ENCODE results near the gene CISD1. TPM values are rescaled to one million over a fixed set of nuclear protein-coding genes. Genes with fewer than 3 reads are reported as not detected.
A peak's percentile ranks its signal among the peaks of the same experiment; 100 is the strongest.

CISD1 gene
- polyA plus RNA-seq, 1 donor from 2014 or later = 86.3 TPM

- H3F3A ChIP-seq (ENCODE audit: insufficient read depth, low read length, poor library complexity, severe bottlenecking) = no peaks in the 10 kb centered on the region
- no peak overlapping the region for H2AFZ ChIP-seq (ENCODE audit: low read depth, low read length)
- TF ChIP-seq TAF1 (IDR thresholded peaks at IDR 0.05; ENCODE audit: low read depth) = no peak
- no peak for TF ChIP-seq MXI1 (conservative IDR thresholded peaks at IDR 0.05; ENCODE audit: poor library complexity, severe bottlenecking)
- TF ChIP-seq RAD21 (conservative IDR thresholded peaks at IDR 0.05) = peak; percentile 19
- TF ChIP-seq SMC3 (conservative IDR thresholded peaks at IDR 0.05; ENCODE audit: poor library complexity) = no peak
- no peak for TF ChIP-seq EZH2 (IDR thresholded peaks at IDR 0.05; ENCODE audit: borderline replicate concordance, insufficient read depth, low read length, poor library complexity, severe bottlenecking)
- TF ChIP-seq REST (IDR thresholded peaks at IDR 0.05; ENCODE audit: borderline replicate concordance) = no peak
- peak; percentile 38 for TF ChIP-seq CTCF (IDR thresholded peaks at IDR 0.05; ENCODE audit: poor library complexity, severe bottlenecking)
- H3K9me2 ChIP-seq (ENCODE audit: insufficient read depth, low read length) = no peaks in the 10 kb centered on the region
- H3K9ac ChIP-seq (ENCODE audit: low read length) = no peak overlapping the region
- H4K20me1 ChIP-seq (ENCODE audit: insufficient read depth) = no peaks in the 10 kb centered on the region
- no peaks in the 10 kb centered on the region for H3K36me3 ChIP-seq (ENCODE audit: insufficient read depth, low read length)
- H3K27me3 ChIP-seq (ENCODE audit: insufficient read depth, low read depth, low read length) = no peaks in the 10 kb centered on the region
- no peaks in the 10 kb centered on the region for H3K79me2 ChIP-seq (replicated peaks; ENCODE audit: insufficient read depth, low read length)
- H3K4me3 ChIP-seq (ENCODE audit: low read length) = no peak overlapping the region
- H3K9me3 ChIP-seq (ENCODE audit: low read length) = no peaks in the 10 kb centered on the region
- no peak overlapping the region for H3K4me2 ChIP-seq (ENCODE audit: low read length)
- H3K27ac ChIP-seq (ENCODE audit: low read length) = no peak overlapping the region
These were observed 30.6 kb downstream of the CISD1 start for GRCh38 chr10:58299580-58299979.

- H3K9me2 ChIP-seq (ENCODE audit: insufficient read depth, low read length) = no peaks in the 10 kb centered on the region
- no peak overlapping the region for H3K4me3 ChIP-seq (ENCODE audit: low read length)
These were observed 31.7 kb downstream of the CISD1 start for GRCh38 chr10:58300676-58301075.

More at GRCh38 chr10:58300676-58301075, 31.7 kb downstream of the CISD1 start:
- Histone ChIP-seq H3K79me2 (replicated peaks; ENCODE audit: insufficient read depth, low read length) (no peaks in the 10 kb centered on the region), H2AFZ (ENCODE audit: low read depth, low read length) (no peak overlapping the region), H3K27me3 (ENCODE audit: insufficient read depth, low read depth, low read length) (no peaks in the 10 kb centered on the region), H3K9me3 (ENCODE audit: low read length) (no peaks in the 10 kb centered on the region), H3K9ac (ENCODE audit: low read length) (no peak overlapping the region), H4K20me1 (ENCODE audit: insufficient read depth) (no peaks in the 10 kb centered on the region), H3K4me2 (ENCODE audit: low read length) (no peak overlapping the region), H3K36me3 (ENCODE audit: insufficient read depth, low read length) (no peaks in the 10 kb centered on the region), H3F3A (ENCODE audit: insufficient read depth, low read length, poor library complexity, severe bottlenecking) (no peaks in the 10 kb centered on the region), H3K27ac (ENCODE audit: low read length) (no peak overlapping the region)
- TF ChIP-seq EP300 (conservative IDR thresholded peaks at IDR 0.05; ENCODE audit: poor library complexity, severe bottlenecking) = no peak
- TF ChIP-seq CTCF (IDR thresholded peaks at IDR 0.05; ENCODE audit: poor library complexity, severe bottlenecking) = no peak
- TF ChIP-seq TAF1 (IDR thresholded peaks at IDR 0.05; ENCODE audit: low read depth) = no peak
- TF ChIP-seq POLR2AphosphoS5 (IDR thresholded peaks at IDR 0.05) = no peak
- no peak for TF ChIP-seq SMC3 (conservative IDR thresholded peaks at IDR 0.05; ENCODE audit: poor library complexity)
- TF ChIP-seq RAD21 (conservative IDR thresholded peaks at IDR 0.05) = no peak
- TF ChIP-seq REST (IDR thresholded peaks at IDR 0.05; ENCODE audit: borderline replicate concordance) = no peak
- no peak for TF ChIP-seq MXI1 (conservative IDR thresholded peaks at IDR 0.05; ENCODE audit: poor library complexity, severe bottlenecking)
- no peak for TF ChIP-seq EZH2 (IDR thresholded peaks at IDR 0.05; ENCODE audit: borderline replicate concordance, insufficient read depth, low read length, poor library complexity, severe bottlenecking)

Measured in neural cell (in vitro differentiated cells).